Measurements from ENCODE around the gene POLR1A. TPM values are rescaled to one million over a fixed set of nuclear protein-coding genes. Genes with fewer than 3 reads are reported as not detected.
A peak's percentile ranks its signal among the peaks of the same experiment; 100 is the strongest.

The POLR1A gene
- total RNA-seq, 1 donor from 2014 or later: 32.6 TPM

DNA sequence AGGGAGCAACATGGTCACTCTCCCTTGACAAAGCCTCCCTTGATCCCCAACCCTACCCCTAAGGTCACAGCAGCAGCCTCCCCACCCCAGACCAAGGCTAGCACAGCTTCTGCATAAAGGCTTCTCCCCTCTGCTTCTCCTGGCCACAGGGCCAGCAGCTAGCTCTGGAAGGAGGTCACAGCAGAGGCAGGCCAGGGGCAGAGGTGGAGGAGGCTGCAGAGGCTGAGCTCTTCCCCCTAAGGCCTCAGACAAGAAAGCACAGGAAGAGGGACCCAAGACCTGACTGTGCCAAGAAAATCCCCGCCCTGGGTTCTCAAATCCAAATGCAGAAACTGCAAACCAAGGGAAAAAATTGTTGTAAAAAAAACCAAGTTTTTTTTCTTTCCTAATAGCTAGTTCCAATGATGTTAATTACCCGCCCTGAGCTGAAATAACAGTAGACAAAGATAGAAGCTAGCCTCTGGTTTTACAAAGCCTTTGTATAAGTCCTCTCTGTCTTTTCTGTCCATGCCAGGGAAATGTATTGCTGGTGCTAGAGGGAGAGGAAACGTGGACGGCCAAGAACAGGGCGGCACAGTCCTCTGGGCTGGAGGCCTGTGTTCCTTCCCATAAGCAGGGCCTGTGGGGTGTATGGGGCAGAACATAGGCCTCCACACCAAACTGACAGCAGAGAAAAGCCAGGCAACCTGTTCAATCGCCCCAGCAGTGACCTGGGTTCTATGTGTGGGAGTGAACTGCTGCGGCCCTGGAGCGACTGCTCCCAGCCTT, 79.5 kb downstream of the POLR1A start:
- Mint-ChIP-seq H3K9me3 (ENCODE audit: low read depth) (no peaks in the 10 kb centered on the region), H3K4me3 (ENCODE audit: unreplicated experiment) (no peak overlapping the region), H3K27me3 (ENCODE audit: low read depth) (no peaks in the 10 kb centered on the region), H3K4me1 (ENCODE audit: low read depth) (peaks cover 17% of the 10 kb centered on the region), H3K36me3 (ENCODE audit: low read depth) (peaks cover 51% of the 10 kb centered on the region), H3K27ac (ENCODE audit: unreplicated experiment) (no peak overlapping the region)
- peak; percentile 35 for DNase-seq (ENCODE audit: low spot score)
- TF ChIP-seq, protein P1, sequence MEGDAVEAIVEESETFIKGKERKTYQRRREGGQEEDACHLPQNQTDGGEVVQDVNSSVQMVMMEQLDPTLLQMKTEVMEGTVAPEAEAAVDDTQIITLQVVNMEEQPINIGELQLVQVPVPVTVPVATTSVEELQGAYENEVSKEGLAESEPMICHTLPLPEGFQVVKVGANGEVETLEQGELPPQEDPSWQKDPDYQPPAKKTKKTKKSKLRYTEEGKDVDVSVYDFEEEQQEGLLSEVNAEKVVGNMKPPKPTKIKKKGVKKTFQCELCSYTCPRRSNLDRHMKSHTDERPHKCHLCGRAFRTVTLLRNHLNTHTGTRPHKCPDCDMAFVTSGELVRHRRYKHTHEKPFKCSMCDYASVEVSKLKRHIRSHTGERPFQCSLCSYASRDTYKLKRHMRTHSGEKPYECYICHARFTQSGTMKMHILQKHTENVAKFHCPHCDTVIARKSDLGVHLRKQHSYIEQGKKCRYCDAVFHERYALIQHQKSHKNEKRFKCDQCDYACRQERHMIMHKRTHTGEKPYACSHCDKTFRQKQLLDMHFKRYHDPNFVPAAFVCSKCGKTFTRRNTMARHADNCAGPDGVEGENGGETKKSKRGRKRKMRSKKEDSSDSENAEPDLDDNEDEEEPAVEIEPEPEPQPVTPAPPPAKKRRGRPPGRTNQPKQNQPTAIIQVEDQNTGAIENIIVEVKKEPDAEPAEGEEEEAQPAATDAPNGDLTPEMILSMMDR (IDR thresholded peaks at IDR 0.05): no peak

DNA sequence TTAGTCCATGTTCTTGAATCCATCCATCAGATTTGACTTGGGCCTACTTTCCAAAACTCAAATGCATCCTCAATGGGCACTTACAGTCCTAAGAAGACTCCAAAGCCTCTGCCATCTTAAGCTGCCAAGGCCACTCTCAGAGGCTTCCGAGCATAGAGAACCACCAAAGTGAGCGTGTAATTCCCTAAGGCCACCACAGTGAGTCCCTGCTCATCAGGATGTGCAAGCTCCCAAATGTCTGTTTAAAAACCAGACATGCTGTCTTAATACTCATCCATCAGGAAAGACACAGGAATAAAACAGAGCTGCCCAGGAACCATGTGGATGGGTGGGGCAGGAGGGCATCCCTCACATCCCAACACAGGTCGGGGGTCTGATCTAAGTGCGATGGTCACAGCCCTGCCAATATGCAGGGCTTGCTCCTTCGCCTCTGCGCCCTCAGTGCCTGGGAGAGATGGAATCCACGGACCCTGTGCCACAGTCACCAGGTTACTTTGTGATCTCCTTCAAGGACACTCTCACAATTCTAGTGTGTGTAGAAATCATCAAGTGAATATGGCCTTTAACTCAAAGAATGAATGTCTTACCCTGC, 80.4 kb downstream of the POLR1A start:
- H3K36me3 Mint-ChIP-seq (ENCODE audit: low read depth): peaks cover 46% of the 10 kb centered on the region
- H3K4me3 Mint-ChIP-seq (ENCODE audit: unreplicated experiment): no peak overlapping the region
- no peak overlapping the region for H3K27ac Mint-ChIP-seq (ENCODE audit: unreplicated experiment)

DNA sequence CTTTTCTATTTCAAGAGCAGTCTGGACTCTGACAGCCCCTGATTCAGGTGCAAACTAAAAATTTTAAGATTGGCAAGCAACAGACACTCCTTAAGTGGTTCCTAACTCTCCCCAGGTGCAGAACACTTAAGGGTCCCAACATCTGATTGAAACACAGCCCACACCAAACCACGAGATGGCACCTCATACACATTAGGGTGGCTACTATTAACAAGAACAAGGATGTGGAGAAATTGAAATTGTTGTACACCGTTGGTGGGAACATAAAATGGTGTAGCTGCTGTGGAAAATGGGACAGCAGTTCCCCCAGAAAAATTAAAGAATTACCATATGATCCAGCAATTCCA, 82.3 kb downstream of the POLR1A start:
- no peak for DNase-seq (ENCODE audit: low spot score)
- TF ChIP-seq, protein P1 (IDR thresholded peaks at IDR 0.05): no peak
- H3K36me3 Mint-ChIP-seq (ENCODE audit: low read depth): peaks cover 32% of the 10 kb centered on the region
- peaks cover under 1% of the 10 kb centered on the region for H3K27me3 Mint-ChIP-seq (ENCODE audit: low read depth)
- no peak overlapping the region for H3K27ac Mint-ChIP-seq (ENCODE audit: unreplicated experiment)
- no peak overlapping the region for H3K4me3 Mint-ChIP-seq (ENCODE audit: unreplicated experiment)
- peaks cover 18% of the 10 kb centered on the region for H3K4me1 Mint-ChIP-seq (ENCODE audit: low read depth)
- H3K9me3 Mint-ChIP-seq (ENCODE audit: low read depth): no peaks in the 10 kb centered on the region

More for the DNA sequence above, 80.4 kb downstream of the POLR1A start:
- Mint-ChIP-seq H3K9me3 (ENCODE audit: low read depth) (no peaks in the 10 kb centered on the region), H3K4me1 (ENCODE audit: low read depth) (peaks cover 24% of the 10 kb centered on the region), H3K27me3 (ENCODE audit: low read depth) (no peaks in the 10 kb centered on the region)
- DNase-seq (ENCODE audit: low spot score): peak; percentile 68
- TF ChIP-seq, protein P1 (IDR thresholded peaks at IDR 0.05): peak; percentile 25

DNA sequence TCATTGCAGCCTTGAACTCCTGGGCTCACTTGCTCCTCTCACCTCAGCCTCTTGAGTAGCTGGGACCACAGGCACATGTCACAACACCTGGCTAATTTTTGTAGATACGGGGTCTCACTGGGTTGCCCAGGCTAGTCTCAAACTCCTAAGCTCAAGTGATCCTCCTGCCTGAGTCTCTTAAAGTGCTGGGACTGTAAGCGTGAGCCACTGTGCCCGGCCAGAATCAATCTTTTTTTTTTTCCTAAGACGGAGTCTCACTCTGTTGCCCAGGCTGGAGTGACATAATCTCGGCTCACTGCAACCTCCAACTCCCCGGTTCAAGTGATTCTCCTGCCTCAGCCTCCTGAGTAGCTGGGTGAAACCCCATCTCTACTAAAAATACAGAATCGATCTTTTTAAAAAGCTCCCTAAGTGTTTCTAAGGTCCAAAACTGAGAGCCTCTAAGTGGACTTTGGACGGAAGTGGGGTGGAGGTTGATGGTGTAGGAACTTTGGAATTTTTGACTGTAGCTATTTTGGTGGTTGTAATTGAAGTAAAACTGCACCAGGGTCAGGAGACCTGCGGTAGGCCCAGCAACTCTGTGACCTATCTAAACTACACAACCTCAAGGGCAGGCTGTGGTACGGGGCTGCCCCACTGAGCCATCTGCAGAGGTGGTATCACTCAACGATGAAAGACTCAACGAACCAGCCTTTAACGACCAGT, 82.9 kb downstream of the POLR1A start:
- Mint-ChIP-seq H3K27ac (ENCODE audit: unreplicated experiment) (no peak overlapping the region), H3K4me3 (ENCODE audit: unreplicated experiment) (no peak overlapping the region)
- DNase-seq (ENCODE audit: low spot score): peak; percentile 13

More for the DNA sequence above, 82.9 kb downstream of the POLR1A start:
- peaks cover 22% of the 10 kb centered on the region for H3K4me1 Mint-ChIP-seq (ENCODE audit: low read depth)
- H3K27me3 Mint-ChIP-seq (ENCODE audit: low read depth): peaks cover 2% of the 10 kb centered on the region
- no peaks in the 10 kb centered on the region for H3K9me3 Mint-ChIP-seq (ENCODE audit: low read depth)
- H3K36me3 Mint-ChIP-seq (ENCODE audit: low read depth): peaks cover 28% of the 10 kb centered on the region
- TF ChIP-seq, protein P1 (IDR thresholded peaks at IDR 0.05): no peak

Measured in chondrocyte (in vitro differentiated cells).